Dermis lymphatic vessel endothelial cell (primary cell): Measurements from ENCODE around the gene OR10G4. TPM values are rescaled to one million over a fixed set of nuclear protein-coding genes. Genes with fewer than 3 reads are reported as not detected.

Source experiments
- total RNA-seq: library from RNA; depleted of rRNA; stranded (reverse); fragments of >200 nt; gene quantifications from 2 replicates; pipeline ENCODE4 v1.2.1, GENCODE V29; 2014

Gene OR10G4, protein sequence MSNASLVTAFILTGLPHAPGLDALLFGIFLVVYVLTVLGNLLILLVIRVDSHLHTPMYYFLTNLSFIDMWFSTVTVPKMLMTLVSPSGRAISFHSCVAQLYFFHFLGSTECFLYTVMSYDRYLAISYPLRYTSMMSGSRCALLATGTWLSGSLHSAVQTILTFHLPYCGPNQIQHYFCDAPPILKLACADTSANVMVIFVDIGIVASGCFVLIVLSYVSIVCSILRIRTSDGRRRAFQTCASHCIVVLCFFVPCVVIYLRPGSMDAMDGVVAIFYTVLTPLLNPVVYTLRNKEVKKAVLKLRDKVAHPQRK
- total RNA-seq, result not detected in 2 replicates

DNA sequence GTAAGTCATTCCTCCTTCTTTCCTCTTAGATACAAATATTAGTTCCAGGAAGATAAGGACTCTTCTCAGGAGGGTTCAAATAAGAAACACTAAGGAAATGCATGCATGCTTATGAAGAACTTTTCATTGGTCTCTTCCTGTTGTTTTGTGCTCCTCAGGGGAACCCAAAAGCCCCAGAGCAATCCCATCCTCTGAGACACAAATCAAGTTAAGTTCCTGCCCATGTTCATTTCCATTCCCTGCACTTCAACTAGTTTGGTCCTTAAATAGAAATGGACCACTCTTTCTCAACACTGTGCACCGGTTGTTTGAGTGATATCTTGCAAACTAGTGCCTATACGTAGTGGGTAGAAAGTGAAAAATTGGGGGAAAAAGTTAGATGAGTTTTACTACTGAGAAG lies at the start of gene OR10G4:
Gene OR10G4 (plus strand): TSS at position 301 of the 400 bp plus-strand sequence. CDS start 2,578 bp downstream, outside the sequence.

DNA sequence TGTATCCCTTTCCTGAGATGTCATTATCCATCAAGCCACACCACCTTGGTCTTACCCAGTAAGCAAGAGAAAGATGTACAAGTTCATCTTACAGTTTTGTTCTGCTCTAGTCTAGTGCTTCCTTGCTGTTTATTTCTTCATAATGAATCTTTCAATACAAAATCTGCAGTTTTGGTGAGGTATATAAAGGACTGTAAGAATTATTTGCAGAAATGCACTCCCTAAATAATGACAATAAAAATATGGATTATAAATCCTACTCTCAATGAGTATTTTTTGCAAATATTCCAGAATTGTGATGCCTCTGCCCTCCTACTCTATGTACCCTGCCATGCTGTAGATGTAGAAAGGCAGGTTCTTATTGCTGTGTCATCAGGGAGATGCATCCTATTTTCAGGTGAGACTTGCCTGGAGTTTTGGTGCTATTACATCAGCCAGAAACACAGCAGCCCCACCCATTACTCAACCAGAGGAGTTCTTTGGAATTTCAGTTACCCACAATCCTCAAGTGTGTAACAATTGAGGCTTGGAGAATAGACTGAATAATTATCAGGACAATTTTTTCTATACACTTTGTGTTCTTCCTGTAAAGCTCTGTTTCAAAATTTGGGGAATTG lies 35.0 kb upstream of the OR10G4 start, which contains the start of gene OR10S1:
Gene OR10S1 (minus strand): TSS at position 51 of the 617 bp plus-strand sequence. CDS start 117 bp downstream, outside the sequence.

DNA sequence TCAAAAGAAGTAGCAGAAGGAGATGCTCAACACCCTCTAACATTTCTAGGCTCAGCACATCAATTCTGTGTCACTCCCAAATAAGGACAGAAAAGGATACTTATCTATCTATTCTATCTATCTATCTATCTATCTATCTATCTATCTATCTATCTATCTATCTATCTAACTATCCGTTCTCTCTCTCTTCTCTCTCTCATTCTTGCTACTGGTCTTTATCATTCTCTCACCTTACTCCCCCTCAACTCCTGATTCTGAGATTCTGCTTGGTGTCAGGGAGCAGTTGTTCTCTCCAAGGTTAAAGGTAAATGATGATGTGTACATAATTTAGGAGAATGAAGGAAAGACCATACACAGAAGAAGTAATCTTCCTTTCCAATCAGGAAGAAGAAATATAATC lies 17.7 kb upstream of the OR10G4 start, which contains the start of gene OR10G6:
Gene OR10G6 (minus strand): TSS at position 43 of the 400 bp plus-strand sequence. CDS start 0 bp downstream, at position 43.

DNA sequence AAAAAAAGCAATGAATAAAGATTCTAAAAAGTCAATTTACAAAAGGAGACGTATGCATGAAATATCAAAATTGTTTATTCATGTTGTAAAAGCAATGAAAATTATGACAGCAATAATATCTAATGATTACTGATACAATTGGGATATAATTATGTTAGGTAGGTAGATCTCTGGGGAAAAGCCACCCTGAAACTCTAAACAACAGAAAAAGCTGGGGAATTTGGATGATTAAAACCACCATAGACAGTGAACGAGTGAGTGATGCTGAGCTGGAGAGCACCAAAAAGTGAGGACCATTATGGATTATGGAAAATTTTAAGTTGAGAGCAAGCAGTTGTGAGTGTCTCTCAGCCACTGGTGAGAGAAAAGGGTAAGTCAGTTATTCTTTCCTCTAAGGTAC lies 13.7 kb downstream of the OR10G4 start, which contains the start of gene OR10G8:
Gene OR10G8 (plus strand): TSS at position 301 of the 400 bp plus-strand sequence. CDS start 2,825 bp downstream, outside the sequence.

DNA sequence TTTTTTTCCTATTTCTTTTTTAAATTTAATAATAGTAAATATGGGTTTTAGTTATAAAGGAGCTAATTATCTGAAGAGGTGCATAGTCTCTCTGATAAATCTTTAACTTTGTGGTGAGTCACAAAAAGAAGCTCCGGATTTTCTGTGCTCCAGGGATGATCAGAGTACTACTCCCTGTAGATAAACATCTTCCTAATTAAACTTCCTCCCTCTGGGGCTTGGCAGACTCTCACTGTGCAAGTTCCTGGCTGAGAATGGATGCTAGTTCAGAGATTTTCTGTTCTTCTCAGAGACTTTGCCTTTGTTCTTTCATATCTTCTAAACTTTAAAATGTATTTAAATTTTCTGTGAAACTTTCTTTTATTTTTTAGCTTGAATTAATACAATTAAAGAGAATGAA lies 28.5 kb downstream of the OR10G4 start, which contains the start of gene OR10G7:
Gene OR10G7 (minus strand): TSS at position 72 of the 400 bp plus-strand sequence. CDS start 2,324 bp downstream, outside the sequence.

Other genes starting within 250 kb of the OR10G4 start
- gene OR6M1, start 206.6 kb upstream of the OR10G4 start, total RNA-seq, result 0.09 TPM in 1 of 2 replicates, not detected in the other
- not detected in 2 replicates for gene TMEM225, start 127.3 kb upstream of the OR10G4 start, total RNA-seq
- gene OR8D4, start 110.8 kb upstream of the OR10G4 start, total RNA-seq, result not detected in 2 replicates
- not detected in 2 replicates for gene OR4D5, start 73.4 kb upstream of the OR10G4 start, total RNA-seq
- not detected in 2 replicates for gene OR6T1, start 69.2 kb upstream of the OR10G4 start, total RNA-seq
- not detected in 2 replicates for gene OR10S1, start 35.2 kb upstream of the OR10G4 start, total RNA-seq
- not detected in 2 replicates for gene OR10G6, start 17.8 kb upstream of the OR10G4 start, total RNA-seq
- gene OR10G9, start 10.0 kb downstream of the OR10G4 start, total RNA-seq, result not detected in 2 replicates
- gene OR10G8, start 13.8 kb downstream of the OR10G4 start, total RNA-seq, result not detected in 2 replicates
- not detected in 2 replicates for gene OR10G7, start 28.3 kb downstream of the OR10G4 start, total RNA-seq
- 1.7 and 5.3 TPM in 2 replicates for gene VWA5A, start 102.5 kb downstream of the OR10G4 start, total RNA-seq
- gene OR10D3, start 170.3 kb downstream of the OR10G4 start, total RNA-seq, result not detected in 2 replicates
- not detected in 2 replicates for gene OR8G1, start 228.1 kb downstream of the OR10G4 start, total RNA-seq
- gene OR8G5, start 243.4 kb downstream of the OR10G4 start, total RNA-seq, result not detected in 2 replicates